Measurements from ENCODE around the gene COL25A1.

- TF ChIP-seq CTCF (IDR thresholded peaks at IDR 0.05) (peak in 4 of 6 experiments; percentile 7 to 51 (median 38)), POLR2A (IDR thresholded peaks at IDR 0.05) (no peak)
These were observed 4.0 kb downstream of the COL25A1 start for GRCh38 chr4:109298279-109299010.
